Gastroesophageal sphincter (tissue), 3 donors: ENCODE results near the gene RIPOR2.

Source experiments
- CTCF ChIP-seq, 4 experiments: fragments of 200-600 bp in 2 of 4; fragments of 450-650 bp in 2 of 4; sonication (generic) in 1 of 4; IDR thresholded peaks; one replicate each; pipeline ENCODE4 v1.5.1; 2017 to 2019; ENCODE audit warnings: antibody characterized with exemption in 4 of 4, mild to moderate bottlenecking in 2 of 4, moderate library complexity in 2 of 4
- EP300 ChIP-seq: sonication (generic); formaldehyde crosslinking; IDR thresholded peaks from one replicate; pipeline ENCODE4 v1.6.1; 2017; ENCODE audit warnings: antibody characterized with exemption, mild to moderate bottlenecking
- POLR2A ChIP-seq, 2 donors: fragments of 450-650 bp; IDR thresholded peaks; one replicate each; pipeline ENCODE4 v1.6.1; 2017; ENCODE audit warnings: antibody characterized with exemption in 2 of 2, mild to moderate bottlenecking in 2 of 2, moderate library complexity in 1 of 2

GRCh38 chr6:24823185-24823584 is 112.6 kb downstream of the RIPOR2 start:
- no peak for TF ChIP-seq CTCF (IDR thresholded peaks at IDR 0.05)
- no peak for TF ChIP-seq POLR2A (IDR thresholded peaks at IDR 0.05)
- TF ChIP-seq EP300 = no peak
